Right renal pelvis (tissue), 4 donors: ENCODE results near the gene WDPCP. TPM values are rescaled to one million over a fixed set of nuclear protein-coding genes. Genes with fewer than 3 reads are reported as not detected.
"Not testable (repeated sequence)": the region's sequence is repeated elsewhere in the genome, so short reads cannot be mapped to it uniquely, and the experiment has no call there.

Experiments used
- DNase-seq, 4 donors: peaks; one replicate each; pipeline ENCODE4 v3.0.0-alpha.2; 2013; ENCODE audit warnings: low read depth in 4 of 4, low spot score in 3 of 4, missing footprints in 1 of 4
- polyA plus RNA-seq, 4 donors: library from polyadenylated mRNA; unstranded; fragments of 120-200 nt; gene quantifications; one replicate each; pipeline ENCODE4 v1.2.1, GENCODE V29; 2013; ENCODE audit not compliant: insufficient read length in 4 of 4

Gene WDPCP
- polyA plus RNA-seq = 10 to 100 TPM; 11.1 to 14.4 (median 13.1) TPM

GRCh38 chr2:63588385-63589147 is at the start of gene WDPCP, which contains the start of gene MDH1:
Gene WDPCP, minus strand, starts transcription at chr2:63588477. Its CDS starts 206 bp downstream, at chr2:63588271.
Gene MDH1, plus strand, starts transcription at chr2:63588963. Its CDS starts 81 bp downstream, at chr2:63589044.
- peak; percentile 91 to 98 (median 96) for DNase-seq

DNA sequence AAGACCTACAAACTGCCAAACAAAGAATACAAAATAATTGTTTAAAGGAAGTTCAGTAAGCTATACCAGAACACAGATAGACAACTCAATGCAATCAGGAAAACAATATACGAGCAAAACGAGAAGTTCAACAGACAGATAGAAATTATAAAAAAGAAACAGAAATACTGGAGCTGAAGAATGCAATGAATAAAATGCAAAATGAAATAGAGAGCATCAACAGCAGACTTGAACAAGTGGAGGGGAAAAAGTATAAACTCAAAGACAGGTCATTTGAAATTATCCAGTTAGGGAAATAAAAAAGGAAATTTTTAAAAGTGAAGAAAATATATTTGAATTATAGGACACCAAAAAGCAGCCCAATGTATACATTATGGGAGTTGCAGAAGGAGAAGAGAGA is 44.1 kb upstream of the WDPCP start:
- no peak for DNase-seq

DNA sequence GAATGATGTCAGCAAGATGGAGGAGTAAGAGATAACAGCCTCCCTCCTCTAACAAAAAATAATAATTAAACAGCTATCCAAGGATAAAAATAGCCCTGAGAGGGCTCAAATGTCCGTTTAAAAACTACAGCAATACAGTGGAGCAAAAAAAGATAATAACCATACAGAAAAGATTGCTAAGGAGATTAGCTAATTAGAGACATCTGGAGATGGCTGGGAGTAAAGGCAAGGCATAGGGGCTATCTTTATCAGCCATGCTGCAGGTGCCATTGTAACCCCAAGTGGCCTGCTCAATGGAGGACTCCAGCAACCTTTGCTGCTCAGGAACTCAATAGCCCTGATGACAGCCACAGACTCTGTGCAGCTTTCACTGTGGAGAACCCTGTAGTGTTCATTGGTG is 43.2 kb upstream of the WDPCP start:
- DNase-seq = no peak

DNA sequence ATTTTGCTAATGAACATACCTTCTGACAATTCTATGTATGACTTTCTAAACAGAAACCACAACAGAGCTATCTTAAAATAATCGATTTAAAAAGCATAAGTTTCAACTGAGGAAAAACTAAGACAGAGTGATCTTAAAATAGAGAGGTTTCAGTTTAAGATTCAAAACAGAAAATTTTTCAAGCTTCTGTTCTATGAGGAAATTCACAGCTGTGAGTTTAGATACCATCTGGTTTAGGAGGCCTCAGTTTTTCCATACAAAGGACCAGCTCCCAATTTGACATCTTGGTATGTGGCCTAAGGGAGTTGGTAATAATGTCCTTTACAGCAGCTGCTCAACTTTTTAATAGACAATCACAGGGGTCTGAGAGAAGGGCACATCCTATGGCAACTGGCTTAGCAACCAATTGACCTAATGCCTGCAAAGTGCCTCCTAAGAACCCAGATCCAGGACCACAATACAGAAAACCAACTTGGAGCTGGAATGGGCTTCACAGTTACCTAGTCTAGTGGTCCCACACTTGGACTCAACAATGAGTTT is 40.2 kb upstream of the WDPCP start:
- DNase-seq = no peak

DNA sequence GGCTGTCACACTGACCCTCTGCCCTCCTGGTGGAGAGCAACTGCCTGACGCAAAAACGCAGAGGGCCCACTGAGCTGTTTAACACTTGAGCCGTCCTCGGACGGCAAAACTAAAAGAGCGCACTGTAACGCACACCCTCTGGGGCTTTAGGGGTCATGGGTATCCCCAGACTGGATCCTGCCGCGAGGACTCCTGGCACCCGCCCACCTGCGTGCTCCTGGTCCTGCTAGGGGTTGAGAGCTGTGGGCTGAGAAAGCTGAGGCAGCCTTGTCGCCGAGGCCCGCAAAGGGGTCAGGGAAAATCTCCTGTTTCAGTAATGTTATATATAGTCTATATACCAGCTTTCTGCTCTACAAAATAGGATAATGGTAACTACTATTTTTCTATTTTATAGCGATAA is 39.6 kb upstream of the WDPCP start:
- DNase-seq = no peak

DNA sequence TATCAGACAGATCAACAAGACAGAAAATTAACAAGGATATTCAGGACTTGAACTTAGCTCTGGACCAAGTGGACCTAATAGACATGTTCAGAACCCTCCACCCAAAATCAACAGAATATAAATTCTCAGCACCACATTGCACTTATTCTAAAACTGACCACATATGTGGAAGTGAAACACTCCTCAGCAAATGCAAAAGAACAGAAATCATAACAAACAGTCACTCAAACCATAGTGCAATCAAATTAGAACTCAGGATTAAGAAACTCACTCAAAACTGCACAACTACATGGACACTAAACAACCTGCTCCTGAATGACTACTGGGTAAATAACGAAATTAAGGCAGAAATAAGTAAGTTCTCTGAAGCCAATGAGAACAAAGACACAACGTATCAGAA is 35.5 kb upstream of the WDPCP start:
- DNase-seq = not testable (repeated sequence)

DNA sequence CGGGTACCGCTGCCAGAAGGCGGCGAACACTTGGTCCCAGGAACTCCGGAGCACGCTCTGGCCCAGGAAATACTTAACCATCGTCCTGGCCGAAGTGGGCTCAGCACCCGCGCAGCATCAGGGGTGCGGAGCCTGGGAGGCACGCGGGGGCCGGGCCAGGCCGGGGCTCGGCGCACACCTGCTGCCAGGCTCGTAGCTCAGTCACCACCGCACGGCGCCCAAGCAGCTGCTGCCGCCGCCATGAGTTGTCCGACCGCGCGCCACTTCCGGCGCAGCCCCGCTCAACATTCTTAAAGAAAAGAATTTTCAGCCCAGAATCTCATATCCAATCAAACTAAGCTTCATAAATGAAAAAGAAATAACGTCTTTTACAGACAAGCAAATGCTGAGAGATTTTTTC is 34.5 kb upstream of the WDPCP start:
- DNase-seq = no peak

- DNase-seq = no peak
Observed at GRCh38 chr2:63619328-63619727, 31.1 kb upstream of the WDPCP start.

GRCh38 chr2:63617366-63617765 is 29.1 kb upstream of the WDPCP start:
- DNase-seq = no peak

DNA sequence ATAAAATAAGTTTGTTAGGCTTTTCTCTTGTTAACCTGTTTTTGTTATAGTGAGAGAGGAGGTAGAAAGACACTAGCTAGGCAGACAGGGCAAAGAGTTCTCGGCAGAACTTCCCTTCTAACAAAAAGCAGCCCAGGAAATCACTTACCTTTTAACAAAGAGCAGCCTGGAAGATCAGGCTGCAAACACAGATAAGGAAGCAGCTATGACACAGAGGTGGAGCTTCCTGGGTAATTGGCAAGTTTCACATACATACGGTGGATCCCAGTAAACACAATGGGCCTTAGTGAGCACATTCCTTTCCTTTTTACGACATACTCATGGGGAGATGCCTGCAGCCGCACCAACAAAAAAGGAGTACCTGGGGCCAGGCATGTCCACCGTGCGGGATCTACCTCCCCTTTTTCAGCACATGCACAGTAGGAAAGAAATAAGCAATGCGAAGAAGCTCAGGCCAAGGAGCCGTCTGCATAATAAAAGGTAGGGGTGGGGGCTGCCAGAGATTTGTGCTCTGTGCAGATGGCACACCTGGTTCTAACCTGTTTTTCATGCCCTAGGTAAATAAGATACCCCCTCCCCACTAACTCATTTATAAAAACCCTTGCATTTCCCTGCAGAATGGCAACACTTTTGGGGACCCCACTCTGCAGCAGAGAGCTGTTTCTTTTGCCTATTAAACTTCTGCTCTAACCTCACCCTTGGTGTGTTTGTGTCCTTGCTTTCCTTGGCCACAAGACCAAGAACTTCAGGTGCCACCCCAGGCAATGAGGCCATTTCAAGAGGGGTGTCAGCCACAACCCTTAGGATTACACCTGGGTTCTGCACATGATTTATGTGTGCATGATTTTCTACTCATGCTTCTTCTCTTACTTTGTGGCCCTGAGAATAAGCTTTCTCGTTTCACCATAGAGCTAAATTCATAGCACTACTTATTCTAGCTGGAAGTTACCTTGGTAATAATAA is 27.0 kb upstream of the WDPCP start:
- no peak for DNase-seq

DNA sequence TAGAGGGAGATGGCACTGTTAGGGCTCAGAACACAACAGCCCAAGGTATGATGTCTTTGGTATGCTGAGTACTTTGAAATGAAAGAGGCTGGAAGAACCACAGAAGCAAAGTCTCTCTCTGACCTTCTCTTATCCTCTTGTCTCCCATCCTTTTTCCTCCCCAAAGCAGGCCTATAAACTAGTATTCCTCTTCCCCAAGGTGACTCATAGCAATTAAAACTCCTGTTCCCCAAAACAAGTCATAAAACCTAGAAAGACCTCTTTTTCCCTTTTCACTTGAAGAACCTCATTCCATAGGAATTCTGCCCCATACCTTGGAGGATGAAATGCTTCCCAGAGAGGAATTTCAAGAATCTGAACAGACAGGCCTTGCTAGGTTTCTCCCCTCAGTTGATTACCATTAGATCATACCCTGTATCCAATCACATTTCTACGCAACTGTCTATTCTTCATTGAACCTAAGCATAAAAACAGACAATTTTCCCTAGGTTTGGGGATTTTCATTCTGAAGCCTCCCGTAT is 26.2 kb upstream of the WDPCP start:
- peak in 1 of 4 donors; percentile 16 for DNase-seq

GRCh38 chr2:63613391-63613901 is 25.2 kb upstream of the WDPCP start:
- DNase-seq = no peak

DNA sequence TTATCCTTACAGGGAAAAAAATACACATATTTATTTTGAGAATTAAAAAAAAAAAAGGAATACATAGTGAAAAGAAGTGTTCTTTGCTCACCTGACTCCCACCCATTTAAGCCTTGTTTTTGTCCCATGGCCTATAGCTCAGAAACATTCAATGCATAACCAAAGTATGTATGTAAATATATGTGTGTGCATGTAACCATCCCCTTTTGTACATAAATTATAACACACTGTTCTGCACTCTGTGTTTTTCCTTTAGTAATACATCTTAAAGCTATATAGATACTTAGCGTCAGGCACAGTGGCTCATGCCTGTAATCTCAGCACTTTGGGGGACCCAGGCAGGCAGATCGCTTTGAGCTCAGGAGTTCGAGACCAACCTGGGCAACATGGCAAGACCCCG is 22.2 kb upstream of the WDPCP start:
- no peak for DNase-seq

GRCh38 chr2:63608865-63609264 is 20.6 kb upstream of the WDPCP start:
- not testable (repeated sequence) for DNase-seq

DNA sequence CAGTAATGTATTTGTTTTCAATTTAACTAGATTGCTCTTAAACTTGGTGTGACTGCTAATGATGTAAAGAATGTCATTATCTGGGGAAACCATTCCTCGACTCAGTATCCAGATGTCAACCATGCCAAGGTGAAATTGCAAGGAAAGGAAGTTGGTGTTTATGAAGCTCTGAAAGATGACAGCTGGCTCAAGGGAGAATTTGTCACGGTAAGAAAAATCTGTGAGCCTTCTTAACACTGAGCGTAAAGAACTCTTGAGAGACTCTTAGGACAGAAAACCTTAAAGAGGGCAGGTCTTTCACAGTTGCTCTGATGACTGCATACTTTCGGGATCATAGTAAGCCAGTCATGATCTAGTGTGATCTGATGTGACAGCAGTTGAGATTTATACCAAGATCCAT is 16.4 kb upstream of the WDPCP start:
- DNase-seq = no peak

GRCh38 chr2:63600881-63601460 is 12.7 kb upstream of the WDPCP start:
- no peak for DNase-seq

DNA sequence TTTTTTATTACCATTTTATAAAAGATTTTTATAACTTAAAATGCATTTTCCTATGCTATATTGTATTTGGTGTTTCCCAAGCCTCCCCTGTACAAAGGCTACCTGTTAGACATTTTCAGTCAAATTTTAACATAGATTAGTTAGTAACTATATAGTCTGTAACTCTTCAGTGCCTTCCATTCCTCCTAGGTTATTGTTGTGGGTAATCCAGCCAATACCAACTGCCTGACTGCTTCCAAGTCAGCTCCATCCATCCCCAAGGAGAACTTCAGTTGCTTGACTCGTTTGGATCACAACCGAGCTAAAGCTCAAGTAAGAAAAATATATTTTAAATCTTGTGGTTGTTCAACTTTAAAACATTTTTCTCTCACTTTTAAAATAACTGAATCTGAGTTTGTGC is 10.7 kb upstream of the WDPCP start:
- no peak for DNase-seq

- no peak for DNase-seq
Observed at GRCh38 chr2:63596401-63596883, 8.2 kb upstream of the WDPCP start.

GRCh38 chr2:63594660-63595059 is 6.4 kb upstream of the WDPCP start:
- DNase-seq = no peak

DNA sequence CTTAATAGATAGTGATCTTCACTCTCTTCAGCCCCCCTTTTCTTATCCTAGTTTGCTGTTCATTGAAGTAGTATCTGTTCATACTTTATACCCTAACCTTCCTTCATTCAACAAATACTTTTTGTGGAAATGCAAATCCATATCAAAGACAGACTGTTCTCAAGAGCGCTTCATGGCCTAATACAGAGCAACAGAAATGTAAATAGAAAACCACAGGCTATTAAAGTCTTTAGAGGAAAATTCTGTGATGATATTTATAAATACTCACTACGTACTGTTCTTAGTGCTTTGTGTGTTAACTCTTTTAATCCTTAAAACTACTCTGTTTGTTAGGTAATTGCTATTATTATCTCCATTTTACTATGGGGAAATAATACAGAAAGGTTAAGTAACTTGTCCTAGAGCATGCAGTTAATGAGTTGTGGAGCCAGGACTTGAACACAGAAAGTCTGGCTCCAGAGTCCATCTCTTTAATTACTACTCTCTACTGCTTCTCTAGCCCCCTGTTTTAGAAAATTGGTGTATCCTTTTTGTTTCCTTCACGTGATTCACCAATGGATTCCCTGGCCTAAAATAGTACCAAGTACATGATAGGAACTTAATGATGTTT is 3.4 kb upstream of the WDPCP start:
- no peak for DNase-seq
